PFSK-1 (cell line): Measurements from ENCODE around the gene SALL2.

ENCODE experiments used
- SIN3A ChIP-seq: IDR thresholded peaks from 2 replicates; pipeline ENCODE4 v1.6.1; 2012; ENCODE audit warnings: mild to moderate bottlenecking, low read length, moderate library complexity, borderline replicate concordance; ENCODE audit not compliant: insufficient read depth
- TF ChIP-seq, protein P1 (sequence below), 2 experiments: IDR thresholded peaks; 2 replicates each; pipeline versions ENCODE4 v1.6.1 to v1.8.0; 2011 to 2012; ENCODE audit warnings: low read depth in 2 of 2, low read length in 2 of 2, control low read depth in 1 of 2, inconsistent platforms in 1 of 2, mild to moderate bottlenecking in 1 of 2, moderate library complexity in 1 of 2; ENCODE audit not compliant: insufficient read depth in 1 of 2

DNA sequence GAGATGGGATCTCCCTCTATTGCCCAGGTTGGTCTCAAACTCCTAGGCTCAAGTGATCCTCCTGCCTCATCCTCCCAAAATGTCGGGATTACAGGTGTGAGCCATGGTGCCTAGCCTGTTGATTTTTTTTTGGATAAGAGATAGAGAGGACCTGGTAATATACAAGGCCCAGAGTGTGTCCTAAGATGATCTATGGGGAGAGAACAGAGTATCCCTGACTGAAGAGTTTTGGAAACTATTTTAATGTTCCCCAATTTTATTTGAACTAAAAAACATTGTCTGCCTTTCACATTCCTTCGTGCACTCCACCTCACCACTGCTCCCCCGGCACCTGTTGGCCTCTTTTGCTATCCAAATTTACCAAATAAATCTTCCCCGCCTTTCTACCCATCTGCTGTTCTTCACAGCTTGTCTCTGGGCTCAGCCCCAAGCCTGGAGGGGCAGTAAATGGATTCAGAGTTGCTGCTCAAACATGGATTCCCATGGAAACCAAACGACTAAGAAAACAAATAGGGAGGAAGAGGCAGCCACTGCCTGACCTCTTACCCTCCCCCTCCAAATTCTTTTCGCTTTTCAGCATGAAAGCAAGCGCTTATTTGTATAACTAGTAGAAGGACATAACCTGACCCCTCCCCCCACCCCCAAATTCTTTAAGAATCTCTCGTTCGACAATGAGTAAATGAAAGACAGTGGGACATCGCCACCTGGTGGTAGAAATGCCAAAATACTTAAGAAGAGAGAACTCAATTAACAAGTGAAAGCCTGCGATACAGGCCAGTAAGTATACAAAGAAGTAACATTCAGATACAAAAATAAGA, 31.1 kb upstream of the SALL2 start:
- TF ChIP-seq SIN3A = no peak
- TF ChIP-seq, protein P1, sequence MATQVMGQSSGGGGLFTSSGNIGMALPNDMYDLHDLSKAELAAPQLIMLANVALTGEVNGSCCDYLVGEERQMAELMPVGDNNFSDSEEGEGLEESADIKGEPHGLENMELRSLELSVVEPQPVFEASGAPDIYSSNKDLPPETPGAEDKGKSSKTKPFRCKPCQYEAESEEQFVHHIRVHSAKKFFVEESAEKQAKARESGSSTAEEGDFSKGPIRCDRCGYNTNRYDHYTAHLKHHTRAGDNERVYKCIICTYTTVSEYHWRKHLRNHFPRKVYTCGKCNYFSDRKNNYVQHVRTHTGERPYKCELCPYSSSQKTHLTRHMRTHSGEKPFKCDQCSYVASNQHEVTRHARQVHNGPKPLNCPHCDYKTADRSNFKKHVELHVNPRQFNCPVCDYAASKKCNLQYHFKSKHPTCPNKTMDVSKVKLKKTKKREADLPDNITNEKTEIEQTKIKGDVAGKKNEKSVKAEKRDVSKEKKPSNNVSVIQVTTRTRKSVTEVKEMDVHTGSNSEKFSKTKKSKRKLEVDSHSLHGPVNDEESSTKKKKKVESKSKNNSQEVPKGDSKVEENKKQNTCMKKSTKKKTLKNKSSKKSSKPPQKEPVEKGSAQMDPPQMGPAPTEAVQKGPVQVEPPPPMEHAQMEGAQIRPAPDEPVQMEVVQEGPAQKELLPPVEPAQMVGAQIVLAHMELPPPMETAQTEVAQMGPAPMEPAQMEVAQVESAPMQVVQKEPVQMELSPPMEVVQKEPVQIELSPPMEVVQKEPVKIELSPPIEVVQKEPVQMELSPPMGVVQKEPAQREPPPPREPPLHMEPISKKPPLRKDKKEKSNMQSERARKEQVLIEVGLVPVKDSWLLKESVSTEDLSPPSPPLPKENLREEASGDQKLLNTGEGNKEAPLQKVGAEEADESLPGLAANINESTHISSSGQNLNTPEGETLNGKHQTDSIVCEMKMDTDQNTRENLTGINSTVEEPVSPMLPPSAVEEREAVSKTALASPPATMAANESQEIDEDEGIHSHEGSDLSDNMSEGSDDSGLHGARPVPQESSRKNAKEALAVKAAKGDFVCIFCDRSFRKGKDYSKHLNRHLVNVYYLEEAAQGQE (IDR thresholded peaks at IDR 0.05; ENCODE audit: insufficient read depth in 1 of 2, low read depth in 2 of 2, low read length in 2 of 2) = no peak
